HepG2 (cell line): ENCODE measurements around the gene EEF2. TPM values are rescaled to one million over a fixed set of nuclear protein-coding genes. Genes with fewer than 3 reads are reported as not detected.

ENCODE experiments used
- EEA1 ChIP-seq: sonication (generic); formaldehyde crosslinking; IDR thresholded peaks from 2 replicates; pipeline ENCODE4 v1.5.1; 2020; ENCODE audit warnings: mild to moderate bottlenecking, missing genetic modification reagents, borderline replicate concordance
- ELF3 ChIP-seq: IDR thresholded peaks from 2 replicates; pipeline ENCODE4 v1.6.1; 2016; ENCODE audit warnings: missing genetic modification reagents, missing compliant biosample characterization
- HIVEP1 ChIP-seq: sonication (generic); formaldehyde crosslinking; IDR thresholded peaks from 2 replicates; pipeline ENCODE4 v1.4.0; 2020; ENCODE audit warnings: mild to moderate bottlenecking, missing genetic modification reagents
- ISX ChIP-seq: sonication (generic); formaldehyde crosslinking; conservative IDR thresholded peaks from 2 replicates; pipeline ENCODE4 v1.5.0; 2020; ENCODE audit warnings: missing genetic modification reagents
- JUNB ChIP-seq: sonication (generic); formaldehyde crosslinking; IDR thresholded peaks from 2 replicates; pipeline ENCODE4 v1.8.0; 2022; ENCODE audit warnings: missing genetic modification reagents, mild to moderate bottlenecking, borderline replicate concordance
- MTF2 ChIP-seq: sonication (generic); formaldehyde crosslinking; IDR thresholded peaks from 2 replicates; pipeline ENCODE4 v1.5.0; 2020; ENCODE audit warnings: missing genetic modification reagents, borderline replicate concordance
- NONO ChIP-seq, 2 experiments: fragments of 450-650 bp in 1 of 2; sonication (generic) in 1 of 2; formaldehyde crosslinking in 1 of 2; IDR thresholded peaks in 1 of 2; conservative IDR thresholded peaks in 1 of 2; 2 replicates each; pipeline versions ENCODE4 v1.6.1 to v1.8.0; 2017 to 2022; ENCODE audit warnings: mild to moderate bottlenecking in 1 of 2, missing genetic modification reagents in 1 of 2, moderate library complexity in 1 of 2
- NR2F2 ChIP-seq: IDR thresholded peaks from 2 replicates; pipeline ENCODE4 v1.6.1; 2012; ENCODE audit warnings: low read depth, inconsistent platforms, borderline replicate concordance
- SMC3 ChIP-seq: IDR thresholded peaks from 2 replicates; pipeline ENCODE4 v1.6.1; 2011; ENCODE audit warnings: low read length, improper control_type of control experiment
- SRSF1 ChIP-seq: fragments of 200-400 bp; formaldehyde crosslinking; optimal IDR thresholded peaks from 2 replicates; pipeline ENCODE3; 2017; ENCODE audit warnings: mild to moderate bottlenecking, low read depth, low read length, moderate library complexity
- TMF1 ChIP-seq: sonication (generic); formaldehyde crosslinking; IDR thresholded peaks from 2 replicates; pipeline ENCODE4 v1.8.1; 2022; ENCODE audit warnings: low read depth, missing genetic modification reagents
- XRCC5 ChIP-seq: fragments of 200-400 bp; formaldehyde crosslinking; optimal IDR thresholded peaks from 2 replicates; pipeline ENCODE3; 2017; ENCODE audit warnings: mild to moderate bottlenecking, low read length
- ZFP36L2 ChIP-seq: sonication (generic); formaldehyde crosslinking; IDR thresholded peaks from 2 replicates; pipeline ENCODE4 v1.4.0; 2020; ENCODE audit warnings: missing genetic modification reagents
- ZNF354B ChIP-seq: sonication (generic); formaldehyde crosslinking; IDR thresholded peaks from 2 replicates; pipeline ENCODE4 v1.8.0; 2022; ENCODE audit warnings: mild to moderate bottlenecking, missing genetic modification reagents
- ZNF547 ChIP-seq: sonication (generic); formaldehyde crosslinking; IDR thresholded peaks from 2 replicates; pipeline ENCODE4 v1.5.1; 2020; ENCODE audit warnings: mild to moderate bottlenecking, missing genetic modification reagents
- ZNF83 ChIP-seq: sonication (generic); formaldehyde crosslinking; IDR thresholded peaks from 2 replicates; pipeline ENCODE4 v1.4.0; 2020; ENCODE audit warnings: missing genetic modification reagents, mild to moderate bottlenecking, borderline replicate concordance
- ZSCAN21 ChIP-seq: sonication (generic); formaldehyde crosslinking; IDR thresholded peaks from 2 replicates; pipeline ENCODE4 v1.8.0; 2022; ENCODE audit warnings: mild to moderate bottlenecking, missing genetic modification reagents, moderate library complexity, borderline replicate concordance
- polyA plus RNA-seq, 8 experiments: library from polyadenylated mRNA; depleted of rRNA in 3 of 8; stranded (reverse) in 7 of 8; unstranded in 1 of 8; fragments of >200 nt; fragmentation: Illumina TruSeq in 4 of 8; extraction: Trizol in 4 of 8; gene quantifications; 2 replicates each; pipeline versions ENCODE4 v1.2.1 to v1.2.3, GENCODE V29; 2011 to 2016; ENCODE audit warnings: low read depth in 4 of 8, missing spikeins in 1 of 8, mixed read lengths in 1 of 8; ENCODE audit not compliant: insufficient read depth in 1 of 8
- total RNA-seq, 5 experiments: library from RNA; depleted of rRNA; stranded (reverse); fragments of >200 nt; fragmentation: Illumina TruSeq; extraction: Trizol; gene quantifications; 2 replicates each; pipeline ENCODE4 v1.2.3, GENCODE V29; 2016; ENCODE audit warnings: low read depth in 1 of 5
- TF ChIP-seq, protein P1 (sequence below): sonication (generic); formaldehyde crosslinking; IDR thresholded peaks from 2 replicates; pipeline ENCODE4 v1.4.0; 2020; ENCODE audit warnings: missing genetic modification reagents
- TF ChIP-seq, protein P2 (sequence below): sonication (generic); formaldehyde crosslinking; IDR thresholded peaks from 2 replicates; pipeline ENCODE4 v1.4.0; 2020; ENCODE audit warnings: missing genetic modification reagents
- TF ChIP-seq, protein P3 (sequence below): sonication (generic); formaldehyde crosslinking; IDR thresholded peaks from 2 replicates; pipeline ENCODE4 v1.8.1; 2023; ENCODE audit warnings: mild to moderate bottlenecking, missing genetic modification reagents
- TF ChIP-seq, protein P4 (sequence below): sonication (generic); formaldehyde crosslinking; IDR thresholded peaks from 2 replicates; pipeline ENCODE4 v1.4.0; 2020; ENCODE audit warnings: missing genetic modification reagents, low read depth, mild to moderate bottlenecking, borderline replicate concordance

The EEF2 gene
- total and polyA plus RNA-seq, 2 of the 13 experiments (the other 11 are each of a cell fraction or from before 2014, with no cell fraction given): 1,441 to 1,777 TPM

DNA sequence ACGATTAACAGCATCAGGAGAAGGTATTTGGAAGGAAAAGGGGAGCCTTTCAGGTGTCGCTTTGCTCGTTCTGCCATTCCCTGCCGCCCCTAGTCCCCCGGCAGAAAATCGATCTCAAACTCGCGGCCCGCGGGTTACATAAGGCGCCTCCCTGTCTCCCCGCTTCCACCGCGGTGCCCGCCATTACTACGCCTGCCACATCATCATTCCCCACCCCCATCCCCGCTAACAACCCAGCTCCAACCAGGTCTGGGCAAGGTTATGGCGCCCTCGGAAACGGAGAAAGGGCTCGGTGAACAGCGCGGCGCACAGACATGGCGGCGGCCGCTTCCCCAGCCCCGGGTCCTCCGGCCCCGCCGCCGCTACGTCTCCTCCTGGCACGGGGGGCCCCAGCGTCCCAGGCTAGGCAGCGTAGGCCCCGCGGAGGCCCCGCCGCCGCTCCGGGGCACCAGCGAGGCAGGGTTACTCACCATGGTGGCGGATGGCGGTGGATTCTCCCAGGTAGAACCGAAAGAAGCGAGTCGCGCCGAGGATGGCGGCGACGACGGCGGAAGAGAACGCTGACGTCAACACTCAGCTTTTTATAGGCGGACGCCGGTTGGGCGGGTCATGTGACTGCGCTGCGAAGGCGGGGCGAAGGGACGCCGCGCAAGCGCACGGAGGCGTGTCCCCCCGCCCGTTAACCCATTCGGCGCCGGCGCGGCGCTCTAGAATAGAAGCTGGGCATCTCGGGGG is at the start of gene EEF2 (continued):
- TF ChIP-seq, protein P1, sequence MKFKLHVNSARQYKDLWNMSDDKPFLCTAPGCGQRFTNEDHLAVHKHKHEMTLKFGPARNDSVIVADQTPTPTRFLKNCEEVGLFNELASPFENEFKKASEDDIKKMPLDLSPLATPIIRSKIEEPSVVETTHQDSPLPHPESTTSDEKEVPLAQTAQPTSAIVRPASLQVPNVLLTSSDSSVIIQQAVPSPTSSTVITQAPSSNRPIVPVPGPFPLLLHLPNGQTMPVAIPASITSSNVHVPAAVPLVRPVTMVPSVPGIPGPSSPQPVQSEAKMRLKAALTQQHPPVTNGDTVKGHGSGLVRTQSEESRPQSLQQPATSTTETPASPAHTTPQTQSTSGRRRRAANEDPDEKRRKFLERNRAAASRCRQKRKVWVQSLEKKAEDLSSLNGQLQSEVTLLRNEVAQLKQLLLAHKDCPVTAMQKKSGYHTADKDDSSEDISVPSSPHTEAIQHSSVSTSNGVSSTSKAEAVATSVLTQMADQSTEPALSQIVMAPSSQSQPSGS (CRISPR knock-in tag): peak; percentile 99
- TF ChIP-seq NR2F2: peak; percentile 37; the same call in 1 of the 2 replicates
- TF ChIP-seq, protein P2, sequence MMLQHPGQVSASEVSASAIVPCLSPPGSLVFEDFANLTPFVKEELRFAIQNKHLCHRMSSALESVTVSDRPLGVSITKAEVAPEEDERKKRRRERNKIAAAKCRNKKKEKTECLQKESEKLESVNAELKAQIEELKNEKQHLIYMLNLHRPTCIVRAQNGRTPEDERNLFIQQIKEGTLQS (CRISPR knock-in tag): peak; percentile 86
- no peak for TF ChIP-seq NONO (IDR thresholded peaks at IDR 0.05)
- TF ChIP-seq NONO (CRISPR knock-in tag; conservative IDR thresholded peaks at IDR 0.05): peak; percentile 99
- TF ChIP-seq ZSCAN21 (CRISPR knock-in tag): peak; percentile 68; the same call in 1 of the 2 replicates
- peak; percentile 78; the same call in 1 of the 2 replicates for TF ChIP-seq TMF1 (CRISPR knock-in tag)
- TF ChIP-seq, protein P3, sequence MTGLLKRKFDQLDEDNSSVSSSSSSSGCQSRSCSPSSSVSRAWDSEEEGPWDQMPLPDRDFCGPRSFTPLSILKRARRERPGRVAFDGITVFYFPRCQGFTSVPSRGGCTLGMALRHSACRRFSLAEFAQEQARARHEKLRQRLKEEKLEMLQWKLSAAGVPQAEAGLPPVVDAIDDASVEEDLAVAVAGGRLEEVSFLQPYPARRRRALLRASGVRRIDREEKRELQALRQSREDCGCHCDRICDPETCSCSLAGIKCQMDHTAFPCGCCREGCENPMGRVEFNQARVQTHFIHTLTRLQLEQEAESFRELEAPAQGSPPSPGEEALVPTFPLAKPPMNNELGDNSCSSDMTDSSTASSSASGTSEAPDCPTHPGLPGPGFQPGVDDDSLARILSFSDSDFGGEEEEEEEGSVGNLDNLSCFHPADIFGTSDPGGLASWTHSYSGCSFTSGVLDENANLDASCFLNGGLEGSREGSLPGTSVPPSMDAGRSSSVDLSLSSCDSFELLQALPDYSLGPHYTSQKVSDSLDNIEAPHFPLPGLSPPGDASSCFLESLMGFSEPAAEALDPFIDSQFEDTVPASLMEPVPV (CRISPR knock-in tag): peak; percentile 63
- TF ChIP-seq MTF2 (CRISPR knock-in tag): 0 out of 2 replicates have a peak, but pooled peaks have one; percentile 40
- TF ChIP-seq ZFP36L2 (CRISPR knock-in tag): no peak
- TF ChIP-seq ZNF547: peak; percentile 87
- peak; percentile 79 for TF ChIP-seq HIVEP1 (CRISPR knock-in tag)
- TF ChIP-seq, protein P4, sequence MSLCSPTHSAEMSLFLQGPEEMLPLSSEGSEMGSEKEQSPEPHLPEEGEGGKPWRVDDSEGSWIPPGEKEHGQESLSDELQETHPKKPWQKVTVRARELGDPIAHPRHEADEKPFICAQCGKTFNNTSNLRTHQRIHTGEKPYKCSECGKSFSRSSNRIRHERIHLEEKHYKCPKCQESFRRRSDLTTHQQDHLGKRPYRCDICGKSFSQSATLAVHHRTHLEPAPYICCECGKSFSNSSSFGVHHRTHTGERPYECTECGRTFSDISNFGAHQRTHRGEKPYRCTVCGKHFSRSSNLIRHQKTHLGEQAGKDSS (CRISPR knock-in tag): peak; percentile 46; the same call in 1 of the 2 replicates
- TF ChIP-seq ISX (CRISPR knock-in tag): no peak
- no peak; the same call in 1 of the 2 replicates for TF ChIP-seq EEA1
- peak; percentile 20; the same call in 1 of the 2 replicates for TF ChIP-seq JUNB (CRISPR knock-in tag)
- peak; percentile 70 for TF ChIP-seq SRSF1
- TF ChIP-seq XRCC5: peak; percentile 45
- peak; percentile 91; the same call in 1 of the 2 replicates for TF ChIP-seq ZNF83 (CRISPR knock-in tag)
- no peak for TF ChIP-seq SMC3
- peak; percentile 50; the same call in 1 of the 2 replicates for TF ChIP-seq ELF3 (CRISPR knock-in tag)
- peak; percentile 76; the same call in 1 of the 2 replicates for TF ChIP-seq ZNF354B (CRISPR knock-in tag)
